ENCODE data around the gene GABBR2.

DNA sequence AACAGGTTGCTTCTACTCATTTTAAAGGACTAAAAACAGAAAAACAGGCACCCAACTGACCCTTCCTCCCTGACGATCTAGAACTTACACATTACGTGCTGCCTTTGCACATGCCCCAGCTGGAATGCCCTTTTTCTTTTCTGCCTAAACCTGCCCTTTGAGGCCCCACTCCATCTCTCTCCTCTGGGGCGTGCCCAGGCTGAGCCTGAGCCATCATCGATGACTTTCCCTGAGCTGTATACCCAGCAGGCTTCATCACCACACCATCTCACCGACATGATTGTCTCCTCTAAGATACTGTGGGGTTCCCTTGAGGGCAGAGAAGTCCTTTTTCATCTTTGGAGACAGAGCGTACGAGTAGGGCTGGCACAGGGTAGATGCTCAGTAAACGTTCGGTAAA lies 24.1 kb upstream of the GABBR2 start:
- TF ChIP-seq, protein P1, sequence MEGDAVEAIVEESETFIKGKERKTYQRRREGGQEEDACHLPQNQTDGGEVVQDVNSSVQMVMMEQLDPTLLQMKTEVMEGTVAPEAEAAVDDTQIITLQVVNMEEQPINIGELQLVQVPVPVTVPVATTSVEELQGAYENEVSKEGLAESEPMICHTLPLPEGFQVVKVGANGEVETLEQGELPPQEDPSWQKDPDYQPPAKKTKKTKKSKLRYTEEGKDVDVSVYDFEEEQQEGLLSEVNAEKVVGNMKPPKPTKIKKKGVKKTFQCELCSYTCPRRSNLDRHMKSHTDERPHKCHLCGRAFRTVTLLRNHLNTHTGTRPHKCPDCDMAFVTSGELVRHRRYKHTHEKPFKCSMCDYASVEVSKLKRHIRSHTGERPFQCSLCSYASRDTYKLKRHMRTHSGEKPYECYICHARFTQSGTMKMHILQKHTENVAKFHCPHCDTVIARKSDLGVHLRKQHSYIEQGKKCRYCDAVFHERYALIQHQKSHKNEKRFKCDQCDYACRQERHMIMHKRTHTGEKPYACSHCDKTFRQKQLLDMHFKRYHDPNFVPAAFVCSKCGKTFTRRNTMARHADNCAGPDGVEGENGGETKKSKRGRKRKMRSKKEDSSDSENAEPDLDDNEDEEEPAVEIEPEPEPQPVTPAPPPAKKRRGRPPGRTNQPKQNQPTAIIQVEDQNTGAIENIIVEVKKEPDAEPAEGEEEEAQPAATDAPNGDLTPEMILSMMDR (conservative IDR thresholded peaks at IDR 0.05), result no peak
- TF ChIP-seq ZFX (IDR thresholded peaks at IDR 0.05), result no peak
